Natural killer cell (primary cell): ENCODE results near the gene LMX1B. TPM values are rescaled to one million over a fixed set of nuclear protein-coding genes. Genes with fewer than 3 reads are reported as not detected.

Experiments
- ATAC-seq, 3 donors: fragments of 150-1000 bp in 2 of 3; fragments of 200-7000 bp in 1 of 3; cut with Tn5 transposase; 1 replicate in 1 of 3; 2 replicates in 2 of 3; pipeline ENCODE4 v1.10.0; 2021; ENCODE audit warnings: mild to moderate bottlenecking in 2 of 3, moderate library complexity in 2 of 3
- DNase-seq, 2 donors: peaks; one replicate each; pipeline versions ENCODE4 v3.0.0 to v3.0.0-alpha.2; 2013 to 2021; ENCODE audit warnings: mixed read lengths in 1 of 2
- H3K27ac ChIP-seq: one replicate; pipeline ENCODE4 v1.5.1; 2013; ENCODE audit warnings: mild to moderate bottlenecking, low read length
- H3K27me3 ChIP-seq: one replicate; pipeline ENCODE4 v1.6.1; 2013; ENCODE audit warnings: low read length; ENCODE audit not compliant: control insufficient read depth, insufficient read depth
- H3K36me3 ChIP-seq: one replicate; pipeline ENCODE4 v1.6.1; 2013; ENCODE audit warnings: low read length; ENCODE audit not compliant: control insufficient read depth, insufficient read depth
- H3K4me1 ChIP-seq: one replicate; pipeline ENCODE4 v1.6.1; 2013; ENCODE audit warnings: low read length; ENCODE audit not compliant: control insufficient read depth, insufficient read depth
- H3K4me3 ChIP-seq: one replicate; pipeline ENCODE4 v1.5.1; 2013; ENCODE audit warnings: low read length
- H3K9me3 ChIP-seq: one replicate; pipeline ENCODE4 v1.6.1; 2013; ENCODE audit warnings: low read length; ENCODE audit not compliant: control insufficient read depth, insufficient read depth
- H3K27ac Mint-ChIP-seq, 2 donors: one replicate each; pipeline ENCODE4 v1.8.0; 2022; ENCODE audit warnings: mild to moderate bottlenecking in 2 of 2, mixed read lengths in 2 of 2, moderate library complexity in 1 of 2
- H3K27me3 Mint-ChIP-seq, 2 donors: one replicate each; pipeline ENCODE4 v1.8.0; 2022; ENCODE audit warnings: low read depth in 2 of 2, mixed read lengths in 2 of 2
- H3K36me3 Mint-ChIP-seq: one replicate; pipeline ENCODE4 v1.8.0; 2022; ENCODE audit warnings: mixed read lengths
- H3K4me1 Mint-ChIP-seq, 2 donors: one replicate each; pipeline ENCODE4 v1.8.0; 2022; ENCODE audit warnings: mixed read lengths in 2 of 2
- H3K4me3 Mint-ChIP-seq: one replicate; pipeline ENCODE4 v1.8.0; 2022; ENCODE audit warnings: mild to moderate bottlenecking, moderate library complexity, mixed read lengths
- H3K9me3 Mint-ChIP-seq, 2 donors: one replicate each; pipeline ENCODE4 v1.8.0; 2022; ENCODE audit warnings: mixed read lengths in 2 of 2
- CTCF ChIP-seq: fragments of 200-600 bp; IDR thresholded peaks from one replicate; pipeline ENCODE4 v1.8.0; 2022; ENCODE audit warnings: antibody characterized with exemption
- WGBS: methylation state at CpG from one replicate; pipeline ENCODE4 v1.1.7; 2013; ENCODE audit warnings: missing lambda C conversion rate; ENCODE audit not compliant: insufficient coverage; 5-methylcytosine and 5-hydroxymethylcytosine counted together
- intact Hi-C: fragments of 100-400 bp; cut with micrococcal nuclease; formaldehyde crosslinking; loops from one replicate; pipeline ENCODE4 v1.14.2; 2022
- total RNA-seq, 4 donors: library from RNA; stranded (reverse); fragments of 120-200 nt in 1 of 4; gene quantifications; one replicate each; pipeline versions ENCODE4 v1.2.3 to v1.2.4, GENCODE V29; 2013 to 2022

The LMX1B gene
- total RNA-seq, 3 donors from 2014 or later (not counting 1 experiment from before 2014, with no cell fraction given) = not detected

- Histone ChIP-seq H3K27ac (no peak overlapping the region), H3K27me3 (peaks cover 14% of the 10 kb centered on the region), H3K36me3 (no peaks in the 10 kb centered on the region), H3K4me1 (no peaks in the 10 kb centered on the region), H3K4me3 (no peak overlapping the region), H3K9me3 (no peaks in the 10 kb centered on the region)
- Mint-ChIP-seq H3K9me3 (no peaks in the 10 kb centered on the region), H3K27ac (no peak overlapping the region), H3K36me3 (no peaks in the 10 kb centered on the region), H3K27me3 (peaks cover 27 to 33% of the 10 kb centered on the region in 2 donors), H3K4me1 (peaks cover 0 to 11% of the 10 kb centered on the region in 2 donors), H3K4me3 (no peak overlapping the region)
- ATAC-seq (no peak), DNase-seq (no peak)
- no peak for TF ChIP-seq CTCF
- intact Hi-C loops = no loop called here
- 83% methylated on average over 10 of the region's 10 CpGs for WGBS
Measured at GRCh38 chr9:126699401-126699881, 85.7 kb downstream of the LMX1B start.

GRCh38 chr9:126700296-126700695, 86.6 kb downstream of the LMX1B start:
- Mint-ChIP-seq H3K4me3 (no peak overlapping the region), H3K36me3 (no peaks in the 10 kb centered on the region), H3K27ac (no peak overlapping the region), H3K9me3 (no peaks in the 10 kb centered on the region), H3K4me1 (peaks cover 3 to 10% of the 10 kb centered on the region in 2 donors), H3K27me3 (peaks cover 36% of the 10 kb centered on the region in 2 donors)
- H3K27me3 ChIP-seq = peaks cover 22% of the 10 kb centered on the region
- TF ChIP-seq CTCF = no peak
- no peaks in the 10 kb centered on the region for H3K9me3 ChIP-seq
- no peaks in the 10 kb centered on the region for H3K36me3 ChIP-seq
- intact Hi-C loops = no loop called here
- H3K4me3 ChIP-seq = no peak overlapping the region
- 86% methylated on average over 10 of the region's 10 CpGs for WGBS
- DNase-seq (no peak), ATAC-seq (no peak)
- no peak overlapping the region for H3K27ac ChIP-seq
- H3K4me1 ChIP-seq = peaks cover 4% of the 10 kb centered on the region

GRCh38 chr9:126700903-126701812, 87.4 kb downstream of the LMX1B start:
- H3K4me1 Mint-ChIP-seq = peaks cover 6 to 13% of the 10 kb centered on the region in 2 donors
- DNase-seq = no peak
- H3K36me3 ChIP-seq = no peaks in the 10 kb centered on the region
- H3K27me3 Mint-ChIP-seq = peaks cover 38 to 39% of the 10 kb centered on the region in 2 donors
- peaks cover 11% of the 10 kb centered on the region for H3K4me1 ChIP-seq
- no peaks in the 10 kb centered on the region for H3K9me3 ChIP-seq
- intact Hi-C loops = no loop called here
- H3K27ac ChIP-seq = no peak overlapping the region
- 71% methylated on average over 14 of the region's 14 CpGs for WGBS
- TF ChIP-seq CTCF = no peak
- H3K4me3 Mint-ChIP-seq = no peak overlapping the region
- peaks cover 24% of the 10 kb centered on the region for H3K27me3 ChIP-seq
- H3K4me3 ChIP-seq = no peak overlapping the region
- ATAC-seq = no peak
- no peaks in the 10 kb centered on the region for H3K9me3 Mint-ChIP-seq
- H3K36me3 Mint-ChIP-seq = no peaks in the 10 kb centered on the region
- H3K27ac Mint-ChIP-seq = no peak overlapping the region
